ENCODE data around the gene COLEC12. TPM values are rescaled to one million over a fixed set of nuclear protein-coding genes. Genes with fewer than 3 reads are reported as not detected.

Gene COLEC12
- total and polyA plus RNA-seq, 2 experiments from 2014 or later: 23.2 to 28.3 TPM

DNA sequence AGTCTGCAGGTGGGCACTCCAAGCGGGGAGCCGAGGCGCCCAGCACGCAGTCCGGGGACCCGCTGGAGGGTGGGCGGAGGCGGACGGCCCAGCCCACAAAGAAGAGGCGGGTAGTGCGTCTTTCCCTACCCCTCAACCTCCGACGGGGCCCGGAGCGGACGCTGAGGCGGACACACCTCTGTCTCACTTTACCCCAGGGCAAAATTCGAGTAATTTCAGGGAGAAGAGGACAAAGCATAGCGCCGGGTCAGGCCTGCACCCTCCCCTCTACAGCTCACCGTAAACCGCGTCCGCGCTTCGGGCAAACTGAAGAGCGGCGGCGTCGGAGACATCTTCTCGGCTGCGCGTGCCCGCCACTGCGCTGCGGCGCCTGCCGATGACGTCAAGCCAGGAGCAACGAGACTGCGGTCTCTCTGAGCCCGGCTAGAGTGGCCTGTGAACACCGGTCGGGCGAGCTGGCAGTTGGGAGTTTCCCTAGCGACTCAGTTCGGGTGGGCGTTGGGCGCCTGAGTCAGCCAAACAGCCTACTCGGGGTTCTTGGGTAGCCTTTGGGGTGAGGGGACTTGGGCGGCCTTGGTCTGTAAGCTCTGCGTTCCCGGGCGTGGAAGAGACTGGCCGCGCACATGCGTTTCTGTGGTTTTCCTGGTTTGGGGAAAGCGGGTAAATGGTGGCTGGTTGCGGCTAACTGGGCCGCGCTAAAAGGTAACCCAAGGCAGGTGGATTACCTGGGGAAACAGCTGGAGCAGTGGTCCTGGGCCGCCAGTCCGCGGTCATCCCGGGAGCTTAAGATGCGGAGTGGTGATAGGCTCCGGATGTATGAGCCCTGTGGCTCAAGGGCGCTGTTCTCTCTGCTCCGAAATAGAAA, 232.6 kb downstream of the COLEC12 start, which contains the start of gene THOC1:
TSS of gene THOC1 (minus strand) at position 360 of the 865 bp plus-strand sequence. CDS start at position 332, 28 bp downstream.
- H3K79me2 ChIP-seq: peaks cover 28% of the 10 kb centered on the region
- no peaks in the 10 kb centered on the region for H3K27me3 ChIP-seq
- peak within 1 kb of the TSS; percentile 90 for H3K4me2 ChIP-seq
- TF ChIP-seq EZH2 (IDR thresholded peaks at IDR 0.05; ENCODE audit: borderline replicate concordance) (no peak), CTCF (IDR thresholded peaks at IDR 0.05; ENCODE audit: poor library complexity) (no peak), EZH2phosphoT487 (IDR thresholded peaks at IDR 0.05; ENCODE audit: low read depth, severe bottlenecking, unreplicated experiment) (no peak)
- peaks cover 7% of the 10 kb centered on the region for H3K4me1 ChIP-seq (ENCODE audit: insufficient read depth)
- peak within 1 kb of the TSS; percentile 78 for H3K4me3 ChIP-seq
- H4K20me1 ChIP-seq (ENCODE audit: insufficient read depth, poor library complexity, severe bottlenecking): no peaks in the 10 kb centered on the region
- WGBS (ENCODE audit: low lambda C conversion rate, missing lambda C conversion rate): under 1% methylated on average over 69 of the region's 69 CpGs
- peak within 1 kb of the TSS; percentile 98 for H3K27ac ChIP-seq
- no peaks in the 10 kb centered on the region for H3K36me3 ChIP-seq (replicated peaks; ENCODE audit: insufficient read depth, low read depth)
- DNase-seq (ENCODE audit: low spot score): peak; percentile 97
- H3K9me2 ChIP-seq (replicated peaks; ENCODE audit: insufficient read depth): no peaks in the 10 kb centered on the region
- H3K9me3 ChIP-seq (ENCODE audit: low read depth): no peaks in the 10 kb centered on the region
- peak within 1 kb of the TSS; percentile 96 for H2AFZ ChIP-seq

GRCh38 chr18:267380-267687, 233.2 kb downstream of the COLEC12 start:
- Histone ChIP-seq H4K20me1 (ENCODE audit: insufficient read depth, poor library complexity, severe bottlenecking) (no peaks in the 10 kb centered on the region), H3K4me2 (peak overlapping the region; percentile 83), H3K4me1 (ENCODE audit: insufficient read depth) (peaks cover 7% of the 10 kb centered on the region), H3K4me3 (peak overlapping the region; percentile 78), H3K9me2 (replicated peaks; ENCODE audit: insufficient read depth) (no peaks in the 10 kb centered on the region), H2AFZ (peak overlapping the region; percentile 96), H3K36me3 (replicated peaks; ENCODE audit: insufficient read depth, low read depth) (no peaks in the 10 kb centered on the region), H3K27ac (peak overlapping the region; percentile 98), H3K79me2 (peaks cover 28% of the 10 kb centered on the region), H3K9me3 (ENCODE audit: low read depth) (no peaks in the 10 kb centered on the region), H3K27me3 (no peaks in the 10 kb centered on the region)
- 0% methylated on average over 9 of the region's 9 CpGs for WGBS (ENCODE audit: low lambda C conversion rate, missing lambda C conversion rate)
- TF ChIP-seq EZH2phosphoT487 (IDR thresholded peaks at IDR 0.05; ENCODE audit: low read depth, severe bottlenecking, unreplicated experiment) (no peak), EZH2 (IDR thresholded peaks at IDR 0.05; ENCODE audit: borderline replicate concordance) (no peak), CTCF (IDR thresholded peaks at IDR 0.05; ENCODE audit: poor library complexity) (no peak)
- DNase-seq (ENCODE audit: low spot score): peak; percentile 62

Other genes starting within 250 kb of the COLEC12 start
- gene THOC1, start 232.7 kb downstream of the COLEC12 start, total RNA-seq: 50.3 and 58.8 TPM in 2 replicates
- gene THOC1, start 232.7 kb downstream of the COLEC12 start, polyA plus RNA-seq: 28.9 and 32.9 TPM in 2 replicates
- not detected in 2 replicates for gene CETN1, start 79.7 kb upstream of the COLEC12 start, total RNA-seq
- gene CETN1, start 79.7 kb upstream of the COLEC12 start, polyA plus RNA-seq: not detected in 2 replicates
- gene CLUL1, start 96.3 kb upstream of the COLEC12 start, total RNA-seq: 5.3 and 11.2 TPM in 2 replicates
- gene CLUL1, start 96.3 kb upstream of the COLEC12 start, polyA plus RNA-seq: 1.3 and 3.1 TPM in 2 replicates
- gene TYMS, start 157.0 kb upstream of the COLEC12 start, total RNA-seq: 15.1 and 16.9 TPM in 2 replicates
- gene TYMS, start 157.0 kb upstream of the COLEC12 start, polyA plus RNA-seq: 39.8 and 49.1 TPM in 2 replicates
- 42.5 and 44.5 TPM in 2 replicates for gene ENOSF1, start 211.9 kb upstream of the COLEC12 start, total RNA-seq
- gene ENOSF1, start 211.9 kb upstream of the COLEC12 start, polyA plus RNA-seq: 41.0 and 41.6 TPM in 2 replicates